Inflammatory macrophage (primary cell): ENCODE results near the gene CEP126.

Experiments
- DNase-seq, 2 donors: peaks; one replicate each; pipeline ENCODE4 v3.0.0-alpha.2; 2020 to 2022

The CEP126 gene

DNA sequence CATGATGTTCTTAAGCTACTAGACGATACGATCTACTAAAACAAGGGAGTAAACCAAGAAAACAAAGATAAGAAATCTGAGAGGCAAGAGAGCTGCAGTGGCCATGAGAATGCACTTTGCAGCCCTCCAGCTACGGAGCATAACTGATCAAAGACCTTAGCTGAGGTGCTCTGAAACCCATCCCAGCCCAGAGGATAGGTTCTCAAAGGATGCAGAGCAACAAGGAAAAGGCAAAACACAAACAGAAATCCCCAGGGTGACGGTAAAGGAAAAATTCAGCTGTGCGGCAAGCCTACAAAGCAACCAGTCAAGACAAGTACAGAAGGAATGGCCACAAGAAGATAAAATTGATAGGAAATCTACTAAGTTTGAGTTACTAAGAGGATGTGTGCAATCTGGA lies 99.9 kb downstream of the CEP126 start:
- DNase-seq, result no peak

DNA sequence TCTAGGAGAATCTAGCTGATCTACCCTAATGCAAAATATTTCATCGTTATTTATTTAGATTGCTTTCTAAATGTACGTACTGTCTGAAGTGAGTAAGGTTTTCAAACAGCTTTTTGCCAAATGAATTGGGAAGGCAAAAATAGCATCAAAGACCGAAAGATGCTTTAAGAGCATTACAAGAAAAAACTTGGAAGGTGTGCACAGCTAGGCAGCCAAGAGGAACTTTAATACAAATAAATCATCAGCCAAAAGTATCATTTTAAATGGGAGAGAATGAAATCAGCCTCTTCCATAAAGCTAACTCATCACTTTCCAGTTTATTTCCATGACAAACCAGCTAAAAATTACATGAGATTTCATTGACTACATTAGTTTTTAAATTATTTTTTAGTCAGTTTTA lies 102.2 kb downstream of the CEP126 start:
- no peak for DNase-seq

DNA sequence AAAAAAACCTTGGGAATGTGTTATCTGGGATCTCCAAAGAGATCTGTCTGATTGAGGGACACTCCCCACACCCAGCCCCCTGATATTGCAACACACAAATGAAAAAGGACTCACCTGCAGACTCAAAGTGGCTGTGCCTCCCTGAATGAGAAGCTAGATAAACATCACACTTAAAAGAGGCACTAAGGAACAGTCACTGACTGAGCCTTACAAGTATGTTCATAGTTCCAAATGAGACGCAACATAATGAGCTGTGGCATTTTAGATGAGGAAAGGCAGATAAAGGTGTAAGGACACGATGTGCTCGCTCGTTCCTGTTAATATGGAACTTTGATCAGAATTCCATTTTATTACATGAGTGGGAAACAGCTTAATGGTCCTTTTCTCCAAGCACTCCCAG lies 111.4 kb downstream of the CEP126 start:
- DNase-seq, result no peak

DNA sequence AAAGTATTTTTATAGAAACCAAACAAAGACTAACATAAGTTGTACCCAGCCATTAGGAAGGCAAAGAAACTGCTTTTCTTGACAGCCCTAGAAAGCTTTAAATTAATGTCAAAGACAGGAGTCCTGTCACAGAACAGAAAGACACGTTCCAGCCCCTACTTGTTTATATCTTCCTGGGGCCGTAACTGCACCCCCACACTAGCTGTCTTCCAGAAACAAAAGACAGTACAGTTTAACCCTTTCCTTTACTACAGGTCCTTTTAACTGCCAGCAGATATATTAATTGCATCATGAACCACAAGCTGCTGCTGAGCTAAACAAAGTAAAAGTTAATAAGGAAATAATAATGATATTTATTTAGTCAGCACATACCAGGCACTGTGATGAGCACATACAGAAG lies 112.1 kb downstream of the CEP126 start:
- DNase-seq, result no peak

DNA sequence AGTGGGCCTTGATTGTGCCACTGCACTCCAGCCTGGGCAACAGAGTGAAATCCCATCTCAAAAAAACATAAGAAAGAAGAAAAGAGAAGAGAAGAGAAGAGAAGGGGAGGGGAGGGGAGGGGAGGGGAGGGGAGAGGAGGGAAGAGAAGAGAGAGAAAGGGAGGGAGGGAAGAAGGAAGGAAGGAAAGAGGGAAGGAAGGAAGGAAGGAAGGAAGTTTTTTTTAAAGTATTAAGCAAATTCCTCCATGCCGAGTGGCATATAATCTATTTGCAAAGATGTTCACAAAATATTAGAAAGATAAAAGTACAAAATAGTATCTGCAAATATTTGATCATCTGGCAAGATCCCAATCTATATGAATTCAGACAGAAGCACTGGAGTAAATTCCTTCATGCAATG lies 121.9 kb downstream of the CEP126 start:
- DNase-seq, result no peak

DNA sequence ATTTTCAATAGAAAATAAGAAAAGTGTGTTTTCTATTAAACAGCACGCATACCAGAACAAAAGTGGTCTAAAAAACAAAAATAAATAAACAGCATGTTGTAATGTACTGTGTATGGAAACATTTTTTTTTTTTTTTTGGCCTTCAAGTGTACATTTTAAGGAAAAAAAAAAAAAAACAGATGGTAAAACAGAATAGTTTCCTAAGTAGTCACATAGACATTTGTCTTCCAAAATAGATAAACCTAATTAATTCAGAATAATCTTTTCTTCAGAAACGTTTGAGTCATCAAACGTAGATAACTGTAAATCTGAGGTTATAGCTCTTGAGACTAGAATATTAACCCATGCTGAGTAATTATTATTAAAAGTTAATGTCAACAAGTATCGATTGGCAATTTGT lies 132.0 kb downstream of the CEP126 start:
- DNase-seq, result no peak

DNA sequence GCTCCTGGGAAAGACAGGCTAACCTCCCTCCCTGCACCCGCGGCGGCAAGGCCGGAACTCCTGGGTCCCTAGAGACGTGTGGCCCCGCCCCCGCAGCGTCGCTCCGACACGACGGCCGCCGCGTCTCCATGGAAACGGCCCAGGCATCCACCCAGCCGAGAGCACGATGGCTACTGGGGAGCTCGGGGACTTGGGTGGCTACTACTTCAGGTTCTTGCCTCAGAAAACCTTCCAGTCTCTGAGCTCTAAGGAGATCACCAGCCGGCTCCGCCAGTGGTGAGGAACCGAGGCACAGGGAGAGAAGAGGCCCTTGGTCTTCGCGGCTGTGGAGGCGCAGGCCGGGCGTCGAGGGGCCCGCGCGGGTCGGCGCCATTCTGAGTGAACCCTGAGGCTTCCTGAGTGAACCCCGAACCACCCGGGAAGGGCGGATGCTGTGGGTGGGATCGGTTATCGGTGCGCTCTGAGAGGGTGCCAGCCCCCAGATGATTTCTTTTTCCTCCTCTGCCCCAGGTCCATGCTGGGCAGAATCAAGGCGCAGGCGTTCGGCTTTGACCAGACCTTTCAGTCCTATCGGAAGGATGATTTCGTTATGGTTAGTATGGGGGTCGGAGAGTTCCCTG lies 132.6 kb downstream of the CEP126 start, which contains the start of gene CFAP300:
CFAP300 (plus strand) TSS at position 133 of the 620 bp plus-strand sequence; CDS start at position 167, 34 bp downstream.
- no peak for DNase-seq
